GM12873 (cell line): Measurements from ENCODE around the gene TSPAN6.

Experiments
- CTCF ChIP-seq: IDR thresholded peaks from 2 replicates; pipeline ENCODE4 v1.5.1; 2012; ENCODE audit warnings: low read depth, mild to moderate bottlenecking, moderate library complexity, low read length, control low read depth; ENCODE audit not compliant: insufficient read depth; ENCODE audit errors: missing control alignments

The TSPAN6 gene

DNA sequence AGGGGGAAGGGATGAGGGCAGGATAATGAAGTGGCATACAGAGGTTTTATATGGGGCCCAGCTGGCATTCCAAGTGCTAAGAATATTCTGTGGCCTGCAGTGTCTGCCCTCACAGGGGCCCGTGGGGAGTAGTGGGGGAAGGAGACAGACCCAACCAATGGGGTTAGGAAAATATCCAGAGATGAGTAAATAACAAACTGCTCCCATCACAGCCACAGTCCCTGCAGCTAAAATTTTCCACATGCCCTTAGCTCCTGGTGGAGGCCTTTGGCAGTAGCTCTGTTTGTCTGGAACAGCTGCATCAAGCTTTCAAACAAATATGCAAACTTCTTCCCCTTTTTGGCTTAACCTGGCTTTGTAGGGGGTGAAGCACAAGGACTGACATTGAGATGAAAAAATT lies 10.5 kb upstream of the TSPAN6 start:
- TF ChIP-seq CTCF: no peak

DNA sequence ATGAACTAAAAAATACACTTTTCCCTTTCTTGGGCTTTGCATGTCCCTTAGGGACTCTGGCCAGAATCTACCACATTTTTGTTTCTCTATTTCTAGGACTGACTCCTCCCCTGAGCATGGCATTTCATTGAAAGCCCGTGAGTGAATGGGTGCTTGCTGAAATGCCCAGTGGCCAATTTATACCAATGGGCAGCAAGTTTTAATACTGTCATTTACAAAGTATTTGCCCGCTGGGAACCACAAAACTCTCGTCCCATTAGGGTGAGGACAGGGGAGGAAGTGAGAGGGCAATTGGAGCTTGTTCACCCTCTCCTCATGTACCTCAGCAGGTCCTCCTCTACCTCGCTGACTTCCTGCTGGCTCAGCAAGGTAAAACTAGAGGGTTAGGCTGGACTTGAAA lies 8.5 kb upstream of the TSPAN6 start:
- no peak for TF ChIP-seq CTCF

DNA sequence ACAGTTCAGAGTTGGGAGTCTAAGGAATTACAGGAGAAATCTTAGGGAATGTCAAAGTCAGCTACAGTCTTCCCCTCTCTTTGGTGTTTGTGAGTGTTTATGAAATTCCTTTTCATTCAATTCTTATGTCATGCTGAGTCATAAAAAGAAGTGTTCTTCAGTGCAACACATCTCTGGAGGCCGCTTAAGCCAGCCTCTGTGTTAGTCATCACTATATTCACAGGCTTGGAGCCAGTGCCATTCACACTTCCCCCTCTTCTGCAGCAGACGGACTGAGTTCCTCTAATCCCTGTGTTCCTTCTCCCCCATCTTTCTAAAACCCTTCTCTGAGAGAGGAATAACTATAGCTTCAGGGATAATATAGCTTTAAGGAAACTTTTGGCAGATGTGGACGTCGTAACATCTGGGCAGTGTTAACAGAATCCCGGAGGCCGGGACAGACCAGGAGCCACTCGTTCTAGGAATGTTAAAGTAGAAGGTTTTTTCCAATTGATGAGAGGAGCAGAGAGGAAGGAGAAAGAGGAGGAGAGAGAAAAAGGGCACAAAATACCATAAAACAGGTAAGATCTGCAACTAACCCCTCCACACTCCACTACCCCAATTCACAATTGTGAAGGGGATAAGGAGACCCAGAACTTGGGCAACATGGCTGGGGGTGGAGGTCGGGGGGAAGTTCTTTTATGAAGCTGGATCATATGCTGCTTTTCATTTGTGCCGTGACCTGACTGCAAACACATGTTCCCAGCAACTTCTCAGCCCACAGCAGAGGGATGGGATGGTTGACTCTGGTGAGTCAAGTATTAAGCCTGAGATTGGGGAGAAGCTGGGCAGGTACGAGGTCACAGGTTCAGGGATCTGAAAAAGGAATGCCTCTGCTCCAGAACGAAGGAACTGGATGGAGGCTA lies 7.6 kb upstream of the TSPAN6 start, which contains the start of gene SRPX2:
TSS of gene SRPX2 (plus strand) at position 244 of the 905 bp plus-strand sequence. CDS start 2,124 bp downstream, outside the sequence.
- no peak for TF ChIP-seq CTCF

DNA sequence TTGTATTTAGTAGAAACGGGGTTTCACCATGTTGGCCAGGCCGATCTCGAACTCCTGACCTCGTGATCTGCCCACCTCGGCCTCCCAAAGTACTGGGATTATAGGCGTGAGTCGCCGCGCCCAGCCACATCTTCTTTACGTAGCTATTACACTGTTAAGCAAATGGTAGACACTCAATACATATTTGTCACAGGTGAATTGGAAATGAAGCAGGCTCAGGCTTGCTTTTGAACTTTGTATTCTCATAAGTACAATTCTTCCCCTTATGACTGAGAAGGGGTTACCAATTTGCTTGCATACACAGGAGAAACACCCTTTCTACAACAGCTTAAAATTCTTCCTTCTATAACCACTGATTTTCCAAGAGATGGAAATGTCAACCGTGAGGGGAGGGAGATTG lies 6.6 kb upstream of the TSPAN6 start:
- TF ChIP-seq CTCF: no peak

DNA sequence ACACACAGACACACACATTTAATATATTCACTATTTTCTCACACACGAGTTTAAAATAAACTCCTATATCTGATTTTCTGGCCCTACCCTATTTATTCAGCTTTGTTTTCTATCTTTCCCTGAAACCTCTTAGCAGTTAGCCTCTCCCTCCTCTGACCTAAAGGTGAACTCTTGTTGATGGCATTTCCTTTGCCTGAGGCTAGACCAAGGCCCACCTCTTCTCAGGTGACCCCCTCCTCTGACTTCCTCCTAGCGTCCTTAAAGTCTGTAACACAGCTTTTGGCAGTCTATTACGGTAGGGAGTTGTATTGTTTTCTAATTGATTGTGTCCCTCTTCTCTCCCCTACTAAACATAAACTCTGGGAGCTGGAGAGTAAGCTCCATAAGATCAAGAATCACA lies 5.7 kb upstream of the TSPAN6 start:
- no peak for TF ChIP-seq CTCF

DNA sequence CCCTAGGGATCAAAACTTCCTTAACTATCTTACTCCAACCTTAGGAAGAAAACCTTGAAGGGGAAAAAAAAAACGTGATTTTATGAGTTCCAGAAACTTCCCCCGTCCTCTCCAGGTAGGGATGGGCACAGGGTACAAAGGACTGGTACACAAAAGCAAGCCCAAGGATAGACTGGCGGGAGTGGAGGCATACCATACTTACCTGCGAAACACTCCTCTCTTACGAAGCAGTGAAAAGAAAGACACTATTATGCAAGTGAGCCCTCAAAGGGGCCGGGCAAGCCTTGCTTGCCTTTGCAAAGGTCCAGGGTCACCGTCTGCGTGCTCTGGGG lies 651 bp downstream of the TSPAN6 start:
- TF ChIP-seq CTCF: no peak

- no peak for TF ChIP-seq CTCF
Observed at GRCh38 chrX:100635040-100635439, 1.6 kb downstream of the TSPAN6 start.
